Nucleus accumbens (tissue), 56 donors: Measurements from ENCODE around the gene EPS15.
"Not testable (repeated sequence)": the region's sequence is repeated elsewhere in the genome, so short reads cannot be mapped to it uniquely, and the experiment has no call there.

Experiments
- DNase-seq, 56 donors: peaks; one replicate each; lab custom pipeline; 2025; lab: John Stamatoyannopoulos, UW

Gene EPS15

DNA sequence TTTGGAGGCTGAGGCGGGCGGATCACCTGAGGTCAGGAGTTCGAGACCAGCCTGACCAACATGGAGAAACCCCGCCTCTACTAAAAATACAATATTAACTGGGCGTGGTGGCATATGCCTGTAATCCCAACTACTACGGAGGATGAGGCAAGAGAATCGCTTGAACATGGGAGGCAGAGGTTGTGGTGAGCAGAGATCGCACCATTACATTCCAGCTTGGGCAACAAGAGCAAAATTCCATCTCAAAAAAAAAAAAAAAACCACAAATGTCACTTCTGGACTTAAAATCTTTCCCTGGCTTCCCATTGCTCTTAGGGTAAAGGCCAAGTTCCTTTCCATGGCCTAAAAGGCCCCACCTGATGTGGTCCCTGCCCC is 194.1 kb downstream of the EPS15 start:
- DNase-seq, result not testable (repeated sequence)

DNA sequence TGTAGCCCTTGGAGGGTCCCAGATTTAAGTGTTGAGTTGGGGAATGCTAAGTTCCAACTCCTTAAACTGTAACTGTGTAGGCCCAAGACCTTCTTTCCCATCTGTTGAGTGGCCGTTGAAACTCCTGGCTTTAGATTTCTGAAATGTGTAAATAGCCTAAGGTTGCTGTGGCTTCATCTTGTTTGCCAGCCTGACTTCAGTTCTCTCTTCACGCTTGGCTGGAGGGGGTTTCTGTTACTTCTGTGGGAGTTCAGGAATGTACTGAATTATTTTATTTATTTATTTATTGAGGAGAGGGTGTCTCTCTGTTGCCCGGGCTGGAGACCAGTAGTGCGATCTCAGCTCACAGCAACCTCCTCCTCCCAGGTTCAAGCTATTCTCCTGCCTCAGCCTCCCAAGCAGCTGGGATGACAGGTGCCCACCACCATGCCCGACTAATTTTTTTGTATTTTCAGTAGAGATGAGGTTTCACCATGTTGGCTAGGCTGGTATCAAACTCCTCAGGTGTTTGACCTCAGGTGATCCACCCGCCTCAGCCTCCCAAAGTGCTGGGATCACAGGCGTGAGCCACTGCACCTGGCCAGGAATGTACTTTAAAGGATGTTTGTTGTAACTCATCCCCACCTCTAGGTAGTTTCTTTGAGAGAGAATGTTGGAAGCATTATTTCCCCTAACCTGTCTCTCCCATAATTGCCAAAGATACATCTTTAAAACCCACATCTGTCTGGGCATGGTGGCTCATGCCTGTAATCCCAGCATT is 194.6 kb downstream of the EPS15 start:
- no peak for DNase-seq

DNA sequence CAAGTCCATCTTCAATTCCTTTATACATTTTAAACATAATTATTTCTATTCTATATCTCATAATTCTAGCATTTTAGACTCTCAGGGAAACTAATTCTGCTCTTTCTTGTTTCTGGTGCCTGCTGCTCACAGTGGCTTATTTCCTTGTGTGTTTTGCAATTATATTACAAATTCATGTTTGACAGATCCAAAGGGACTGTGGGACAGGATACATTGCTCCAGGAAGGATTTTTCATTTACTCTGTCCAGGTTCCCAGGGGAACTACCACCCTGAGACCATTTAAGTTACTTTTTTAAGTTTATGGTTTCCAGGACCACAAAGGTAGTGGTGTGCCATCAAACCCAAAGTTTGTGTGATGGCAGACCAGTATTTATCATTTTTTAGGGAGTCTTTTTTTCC is 195.3 kb downstream of the EPS15 start:
- DNase-seq, result no peak

DNA sequence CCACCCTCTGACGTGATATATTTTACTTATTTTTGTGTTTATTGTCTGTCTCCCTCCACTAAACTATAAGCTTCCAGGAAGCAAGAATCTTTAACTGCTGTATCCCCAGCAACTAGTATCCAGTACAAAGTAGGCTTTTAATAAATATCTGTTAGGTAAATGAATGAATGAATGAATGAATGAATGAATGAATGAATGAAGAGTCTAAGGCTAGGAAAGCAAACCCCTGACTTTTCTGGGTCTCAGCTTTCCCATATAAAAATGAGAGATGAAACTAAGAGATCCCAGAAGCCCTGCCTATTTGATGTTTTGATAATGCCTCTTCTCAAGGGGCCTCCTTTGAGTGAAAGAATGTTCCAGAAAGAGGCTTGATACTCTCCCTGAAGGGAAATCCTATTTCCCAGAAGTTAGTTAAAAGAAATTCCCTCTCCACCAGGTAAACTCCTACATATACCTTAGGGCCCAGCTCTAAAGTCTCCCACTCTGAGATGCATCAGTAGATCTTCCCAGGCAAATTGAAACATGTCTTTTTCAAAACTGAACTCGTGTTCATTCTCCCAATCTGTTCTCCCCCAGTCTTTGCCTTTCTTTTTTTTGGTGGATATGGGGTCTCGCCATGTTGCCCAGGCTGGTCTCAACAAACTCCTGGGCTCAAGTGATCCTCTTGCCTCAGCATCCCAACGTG is 196.5 kb downstream of the EPS15 start:
- no peak for DNase-seq

DNA sequence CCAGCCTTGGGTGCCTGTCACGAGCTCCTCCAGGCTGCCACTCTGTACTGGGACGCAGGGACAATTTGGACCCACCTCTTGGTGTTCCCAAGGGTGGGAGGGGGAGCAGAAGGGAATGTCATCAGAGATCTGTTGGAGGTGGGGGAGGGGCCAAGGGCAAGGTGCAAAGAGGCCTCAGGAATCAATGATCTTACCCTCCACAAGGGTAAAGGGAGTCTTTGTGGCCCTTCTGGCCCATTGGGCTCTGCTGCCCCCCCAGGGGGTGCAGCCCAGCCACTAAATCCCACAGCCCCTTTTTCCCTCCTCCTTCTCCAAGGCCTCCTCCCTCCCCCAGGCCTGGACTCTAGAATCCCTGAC is 197.2 kb downstream of the EPS15 start:
- no peak for DNase-seq

DNA sequence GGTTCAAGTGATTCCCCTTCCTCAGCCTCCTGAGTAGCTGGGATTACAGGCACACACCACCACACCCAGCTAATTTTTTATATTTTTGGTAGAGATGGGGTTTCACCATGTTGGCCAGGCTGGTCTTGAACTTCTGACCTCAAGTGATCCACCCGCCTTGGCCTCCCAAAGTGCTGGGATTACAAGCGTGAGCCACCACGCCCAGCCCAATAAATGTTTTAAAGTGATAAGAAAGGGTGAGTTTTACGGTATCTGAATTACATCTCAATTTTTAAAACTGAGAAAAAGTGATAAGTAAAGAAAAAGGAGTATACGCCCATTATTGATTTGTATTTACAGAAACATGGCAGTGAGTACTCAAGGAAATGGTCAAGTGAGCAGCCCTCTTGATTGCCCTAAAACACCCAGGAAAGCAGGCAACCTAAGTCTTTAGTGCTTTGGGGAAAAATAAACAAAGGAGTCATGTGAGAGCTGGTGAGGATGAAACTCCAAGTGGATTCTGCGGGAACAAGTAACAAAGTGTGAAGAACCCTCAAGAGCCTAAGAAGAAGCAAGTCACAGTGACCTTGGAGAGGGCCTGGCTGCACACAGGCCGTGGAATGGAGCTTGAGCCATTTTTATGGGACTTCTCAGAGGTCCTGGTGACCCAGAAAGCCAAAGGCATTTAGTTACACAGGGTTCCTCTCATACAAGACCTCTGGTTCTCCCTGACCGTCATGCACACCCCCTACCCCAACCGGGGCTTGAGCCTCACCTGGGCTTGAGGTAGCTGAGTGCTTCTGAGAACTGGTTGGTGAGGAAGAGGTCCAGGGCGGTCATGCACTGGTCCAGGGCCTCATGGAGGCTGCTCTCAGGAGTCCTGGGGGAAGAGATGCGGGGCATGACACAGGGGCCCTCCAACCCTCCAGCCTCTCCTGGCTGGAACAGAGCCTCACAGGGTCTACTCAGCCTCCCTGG is 197.8 kb downstream of the EPS15 start:
- no peak for DNase-seq

DNA sequence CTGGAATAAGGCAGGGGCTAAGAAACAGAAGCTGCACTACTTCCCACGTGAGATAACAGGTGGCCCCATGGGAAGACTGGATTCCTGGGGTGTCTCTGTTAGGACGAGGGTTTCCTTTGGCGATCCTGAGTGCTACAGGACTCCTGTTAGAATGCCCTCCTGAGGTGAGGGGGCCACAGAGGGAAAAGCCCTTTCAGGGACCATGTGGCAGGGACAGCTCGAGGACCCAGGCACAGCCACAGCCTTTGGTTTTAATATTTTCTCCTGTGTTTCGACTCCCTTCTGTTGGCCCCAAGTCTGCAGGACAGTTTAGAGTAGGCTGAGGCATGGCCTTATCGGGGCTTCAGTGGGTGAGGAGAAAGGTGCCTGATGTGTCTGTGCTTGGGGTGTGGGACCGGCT is 201.3 kb downstream of the EPS15 start:
- no peak for DNase-seq

DNA sequence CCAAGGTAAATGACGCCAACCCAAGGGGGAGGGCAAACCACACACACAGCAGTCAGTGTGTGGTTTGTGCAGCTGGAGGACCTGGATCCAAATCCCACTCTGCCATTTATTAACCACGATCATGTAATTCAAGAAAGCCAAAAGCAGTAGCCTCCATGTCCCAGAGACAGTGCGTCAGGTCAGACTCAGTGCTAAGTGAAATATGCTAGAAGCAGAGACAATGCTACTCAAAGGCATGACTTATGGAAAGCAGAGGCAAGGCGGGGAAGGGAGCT is 202.3 kb downstream of the EPS15 start:
- no peak for DNase-seq

DNA sequence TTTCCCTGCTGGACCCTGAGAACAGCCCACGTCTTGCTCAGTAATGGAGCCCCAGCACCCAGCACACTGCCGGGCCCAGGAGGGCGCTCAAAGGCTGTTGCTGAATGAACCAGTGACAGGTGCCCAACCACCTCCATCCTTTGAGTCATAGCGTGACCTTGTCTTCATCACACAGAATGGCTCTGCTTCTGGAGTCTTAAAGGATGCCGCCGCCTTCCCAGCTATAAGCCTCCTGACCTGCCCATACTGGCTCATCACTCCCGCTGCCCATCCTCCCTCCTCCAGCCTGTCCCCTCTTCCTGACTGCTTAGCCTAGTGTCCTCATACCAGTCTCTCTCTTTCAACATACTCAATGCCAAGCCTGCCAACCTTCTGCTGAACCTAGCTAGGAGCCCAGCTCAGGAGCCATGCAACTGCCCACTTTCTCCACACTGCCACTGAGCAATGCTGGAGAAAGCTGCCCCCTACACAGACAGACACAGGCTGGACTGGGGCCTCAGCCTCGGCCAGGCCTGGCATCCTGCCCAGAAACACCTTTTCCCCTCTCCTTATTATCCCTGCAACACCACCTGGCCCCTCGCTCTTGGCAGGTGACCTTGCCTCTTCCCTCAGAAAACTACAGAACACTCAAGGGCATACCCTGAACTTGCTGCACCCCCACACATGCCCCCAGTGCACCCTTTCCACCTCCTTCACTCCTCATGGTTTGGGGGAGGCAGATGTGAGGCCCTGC is 202.8 kb downstream of the EPS15 start:
- no peak for DNase-seq

DNA sequence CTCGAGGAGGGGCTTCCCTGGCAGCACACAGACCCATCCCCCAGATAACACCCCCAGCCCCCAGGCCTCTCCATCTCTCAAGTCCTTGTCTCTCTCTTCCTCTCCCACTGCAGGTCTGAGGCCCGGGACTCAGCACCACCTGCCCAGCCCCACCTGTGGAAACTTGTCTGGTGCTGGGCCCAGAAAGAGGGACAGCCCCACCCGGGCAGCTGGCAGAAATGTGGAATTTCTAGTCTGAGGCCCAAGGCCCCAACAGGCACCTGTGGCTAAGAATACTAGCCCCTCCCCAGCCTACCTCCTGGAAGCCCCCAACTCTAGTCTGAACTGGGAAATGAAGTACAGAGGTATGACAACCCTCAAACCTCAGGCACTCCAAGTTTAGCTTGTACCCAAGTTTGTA is 204.1 kb downstream of the EPS15 start:
- DNase-seq, result no peak

DNA sequence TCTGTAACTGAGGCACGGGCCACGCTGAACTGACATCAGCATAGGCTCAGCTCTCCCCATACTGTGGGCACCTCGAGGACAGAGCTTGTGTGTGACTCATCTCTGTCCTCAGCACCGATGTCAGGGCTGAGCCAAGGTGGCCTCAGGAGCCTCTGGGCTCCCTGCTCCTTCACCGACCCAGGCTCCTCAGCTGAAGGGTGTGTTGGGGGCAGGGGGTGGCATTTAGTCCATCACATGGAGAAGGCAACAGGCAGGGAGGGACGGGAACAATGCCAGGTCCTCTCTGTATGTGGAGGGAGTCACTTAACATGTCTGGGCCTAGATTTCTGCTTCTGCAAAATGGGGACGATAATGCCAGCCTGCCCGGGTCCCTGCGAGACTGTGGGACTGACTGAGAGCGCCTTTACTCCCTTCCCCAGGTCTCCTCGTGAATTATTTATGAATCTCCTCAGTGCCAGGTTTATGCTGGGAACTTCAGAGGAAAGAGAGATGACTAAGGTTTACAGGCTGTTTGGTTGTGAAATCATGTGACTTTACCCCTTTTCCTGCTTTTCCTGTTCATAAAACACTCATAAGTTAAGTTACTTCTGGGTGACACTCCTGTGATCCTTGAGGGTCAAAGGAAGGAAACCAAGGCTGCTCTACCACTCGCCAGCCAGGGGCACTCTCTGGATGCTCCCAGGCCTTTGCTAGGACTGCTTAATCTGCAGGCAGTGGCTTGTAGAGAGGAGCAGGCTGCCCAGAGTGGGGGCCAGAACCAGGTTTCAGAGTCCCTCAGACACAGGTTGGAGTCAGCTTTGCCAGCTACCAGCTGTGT is 204.9 kb downstream of the EPS15 start:
- DNase-seq, result no peak

DNA sequence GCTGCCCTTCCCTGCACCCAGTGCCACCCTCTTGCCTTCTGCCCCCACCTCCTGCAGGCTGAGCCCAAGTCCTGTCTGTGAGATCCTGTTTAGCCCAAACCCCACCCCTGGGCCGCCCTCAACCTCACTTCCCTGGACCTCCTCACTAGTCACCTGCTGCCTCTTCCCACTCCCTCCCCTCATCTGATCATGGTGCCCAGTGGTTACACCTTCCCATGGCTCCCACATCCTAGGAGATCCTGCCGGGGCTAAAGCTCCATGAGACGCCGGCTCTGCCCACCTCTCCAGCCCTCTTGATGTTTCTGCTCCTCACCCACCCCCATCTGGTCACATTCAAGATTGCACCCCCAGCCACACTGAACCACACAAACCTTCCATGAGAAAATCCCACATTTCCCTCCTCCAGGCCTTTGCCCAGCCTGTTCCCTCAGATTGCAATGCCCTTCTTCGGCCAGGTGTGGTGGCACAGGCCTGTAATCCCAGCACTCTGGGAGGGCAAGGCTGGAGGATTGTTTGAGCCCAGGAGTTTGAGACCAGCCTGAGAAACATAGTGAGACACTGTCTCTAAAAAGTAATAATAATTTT is 205.7 kb downstream of the EPS15 start:
- no peak for DNase-seq

DNA sequence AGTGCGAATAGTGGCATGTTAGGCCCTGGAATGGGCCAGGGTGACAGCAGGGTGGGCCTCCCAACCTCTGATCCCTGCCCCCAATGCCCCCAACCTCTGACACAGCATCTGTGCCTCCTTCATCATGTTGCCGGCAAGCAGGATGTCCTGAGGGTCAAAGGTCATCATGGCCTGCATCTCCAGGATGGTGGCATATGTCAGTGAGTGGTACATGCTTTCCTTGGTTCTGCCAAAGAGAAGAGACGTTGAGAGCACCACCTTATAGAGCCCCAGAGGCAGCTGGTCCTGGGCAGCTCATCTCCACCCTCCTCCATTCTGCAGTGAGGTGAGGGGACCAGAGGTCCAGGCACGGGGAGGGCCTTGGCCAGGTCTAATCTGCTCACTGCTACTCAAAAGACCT is 206.3 kb downstream of the EPS15 start:
- DNase-seq, result no peak

DNA sequence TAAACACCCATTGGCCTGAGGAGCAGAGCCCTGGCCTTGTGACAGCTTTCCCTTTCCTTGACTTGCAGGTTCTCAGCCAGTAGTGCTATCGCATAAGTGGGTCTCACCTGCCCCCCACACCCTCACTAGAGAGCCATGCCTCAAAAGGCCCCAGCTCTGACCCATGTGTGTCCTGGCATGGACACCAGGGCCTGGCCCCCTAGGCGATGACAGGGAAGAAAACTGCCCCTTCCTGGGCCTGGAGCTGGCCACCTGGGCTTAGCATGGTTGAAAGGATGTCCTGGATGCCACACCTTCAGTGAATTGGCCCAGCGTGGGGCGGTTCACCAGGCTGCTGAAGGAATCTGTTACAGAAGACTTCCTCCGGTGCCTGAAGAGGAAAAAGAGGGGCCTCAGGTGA is 207.2 kb downstream of the EPS15 start:
- no peak for DNase-seq

DNA sequence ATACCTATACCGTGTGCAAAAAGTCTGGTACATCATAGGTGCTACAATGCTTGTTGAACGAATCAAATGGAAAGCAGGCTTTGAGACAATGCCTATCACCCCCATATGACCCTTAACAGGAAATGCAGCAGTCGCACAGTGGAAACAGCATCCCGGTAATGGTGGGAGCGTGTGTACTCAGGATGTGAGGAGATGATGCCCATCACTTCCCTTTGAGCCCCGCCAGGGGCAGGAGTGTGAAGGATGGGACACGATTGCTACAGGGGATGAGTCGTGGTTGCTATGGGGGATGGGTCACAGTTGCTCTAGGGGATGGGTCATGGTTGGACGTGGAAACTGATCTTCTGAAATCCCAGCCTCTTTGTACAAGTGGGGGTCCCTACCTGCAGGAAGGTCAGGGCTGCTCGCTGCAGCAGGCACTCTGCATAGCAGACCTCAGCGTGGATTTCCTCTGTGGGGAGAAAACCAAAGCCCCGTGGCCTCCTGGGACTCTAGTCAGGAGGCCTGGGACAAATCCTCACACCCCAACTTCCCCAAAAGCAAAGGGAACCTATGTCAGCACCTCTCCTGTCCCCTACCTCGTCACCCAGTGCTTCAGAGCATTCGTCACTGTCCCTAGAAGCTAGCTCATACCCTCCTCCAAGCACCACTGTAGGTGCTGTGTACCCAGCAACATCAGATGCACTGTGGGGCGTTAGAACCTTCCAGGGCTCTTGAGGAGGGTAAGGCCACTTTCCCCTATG is 208.0 kb downstream of the EPS15 start:
- no peak for DNase-seq

DNA sequence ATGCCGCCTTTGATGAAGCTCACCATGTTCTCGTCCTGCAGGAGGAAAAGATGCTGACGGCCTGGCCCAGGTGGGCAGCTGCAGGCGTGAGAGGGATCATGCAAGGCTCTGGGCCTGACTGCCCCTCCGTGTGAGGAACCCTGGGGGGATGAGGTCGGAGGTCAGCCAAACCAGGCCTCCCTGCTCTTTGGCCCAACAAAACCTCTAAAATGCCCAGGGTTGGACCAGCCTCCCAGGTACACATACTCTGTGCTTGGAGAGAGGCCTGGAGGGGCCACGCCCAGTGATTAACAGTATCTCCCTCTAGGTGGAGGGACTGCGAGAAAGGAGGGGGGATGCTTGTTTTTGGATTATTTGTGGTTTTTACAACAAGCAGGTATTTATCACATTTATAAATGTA is 209.8 kb downstream of the EPS15 start:
- DNase-seq, result no peak

DNA sequence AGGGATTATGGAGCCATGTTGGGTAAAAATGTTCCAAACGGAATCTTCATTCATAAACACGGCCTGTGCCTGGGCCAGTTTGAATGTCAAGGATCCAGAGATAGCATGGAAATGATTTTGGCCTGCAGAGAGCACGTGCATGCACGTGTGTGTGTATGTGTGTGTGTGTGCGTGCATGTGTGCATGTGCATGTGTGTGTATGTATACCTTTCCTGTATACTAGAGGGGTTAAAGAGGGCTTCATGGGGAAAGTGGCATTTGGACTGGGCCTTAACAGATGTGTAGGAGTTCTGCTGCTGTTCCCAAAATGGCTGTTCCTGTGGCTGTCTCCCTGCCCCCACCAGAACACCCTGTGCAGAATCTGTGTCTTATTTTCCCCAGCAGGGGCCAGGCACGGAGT is 210.4 kb downstream of the EPS15 start:
- no peak for DNase-seq

DNA sequence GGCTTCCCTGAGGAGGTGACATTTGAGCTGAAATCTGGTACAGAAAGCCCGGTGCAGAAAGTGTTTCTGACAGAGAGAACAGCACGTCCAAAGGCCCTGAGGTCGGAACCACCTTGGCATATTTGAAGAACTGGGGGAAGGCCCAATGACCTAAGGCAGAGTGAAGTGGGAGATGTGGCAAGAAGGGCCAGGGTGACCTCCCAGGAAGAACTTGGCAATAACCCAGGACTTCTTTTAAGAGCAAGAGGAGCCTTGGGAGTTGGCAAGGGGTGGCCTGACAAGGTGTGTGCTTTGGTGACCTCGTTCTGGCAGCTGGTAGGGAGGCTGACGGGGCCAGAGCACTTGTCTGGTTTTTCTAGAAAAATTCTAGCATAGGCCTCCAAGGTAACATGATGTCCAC is 212.1 kb downstream of the EPS15 start:
- DNase-seq, result no peak

DNA sequence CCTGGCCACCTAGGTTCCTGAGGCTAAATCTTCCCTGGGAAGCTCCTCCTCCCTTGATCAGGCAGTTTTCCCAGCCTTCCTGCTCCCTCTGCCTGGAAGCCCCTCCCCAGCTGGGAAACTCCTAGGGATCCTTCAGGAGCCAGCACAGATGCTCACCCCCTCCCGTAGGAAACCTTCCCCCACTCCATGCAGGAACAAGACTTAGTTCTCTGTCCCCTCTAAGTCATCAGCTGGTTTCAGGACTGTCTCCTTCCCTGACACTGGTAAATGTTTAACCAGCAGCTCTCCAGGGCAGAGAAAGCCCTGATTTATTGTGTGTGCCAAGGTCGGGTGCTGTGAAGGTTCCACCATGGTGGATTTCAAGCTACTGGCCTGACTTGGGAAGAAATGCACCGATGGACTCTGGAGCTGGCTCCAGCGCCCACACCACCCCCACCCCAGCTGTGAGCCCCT is 213.7 kb downstream of the EPS15 start:
- no peak for DNase-seq
